ENCODE results near the gene MAP3K21.

GRCh38 chr1:233347338-233347737, 19.8 kb downstream of the MAP3K21 start:
- TF ChIP-seq CTCF (IDR thresholded peaks at IDR 0.05): no peak
- no peak for TF ChIP-seq EZH2 (IDR thresholded peaks at IDR 0.05)
